ENCODE measurements around the gene USP22.

GRCh38 chr17:21030375-21030774 is 12.4 kb downstream of the USP22 start:
- no peak for TF ChIP-seq CTCF (optimal IDR thresholded peaks at IDR 0.05 in 1 of 3, IDR thresholded peaks at IDR 0.05 in 1 of 3, conservative IDR thresholded peaks at IDR 0.05 in 1 of 3; ENCODE audit: extremely low read depth in 1 of 3, insufficient read depth in 2 of 3, low read length in 3 of 3)
- no peak for TF ChIP-seq EZH2 (IDR thresholded peaks at IDR 0.05; ENCODE audit: low read length)

All from keratinocyte (primary cell).